HCEC 1CT (cell line): ENCODE measurements around the gene PRTFDC1.
"Not testable (repeated sequence)": the region's sequence is repeated elsewhere in the genome, so short reads cannot be mapped to it uniquely, and the experiment has no call there.

Experiments
- DNase-seq: peaks from one replicate; pipeline ENCODE4 v3.0.0-alpha.2; 2017

PRTFDC1 gene

DNA sequence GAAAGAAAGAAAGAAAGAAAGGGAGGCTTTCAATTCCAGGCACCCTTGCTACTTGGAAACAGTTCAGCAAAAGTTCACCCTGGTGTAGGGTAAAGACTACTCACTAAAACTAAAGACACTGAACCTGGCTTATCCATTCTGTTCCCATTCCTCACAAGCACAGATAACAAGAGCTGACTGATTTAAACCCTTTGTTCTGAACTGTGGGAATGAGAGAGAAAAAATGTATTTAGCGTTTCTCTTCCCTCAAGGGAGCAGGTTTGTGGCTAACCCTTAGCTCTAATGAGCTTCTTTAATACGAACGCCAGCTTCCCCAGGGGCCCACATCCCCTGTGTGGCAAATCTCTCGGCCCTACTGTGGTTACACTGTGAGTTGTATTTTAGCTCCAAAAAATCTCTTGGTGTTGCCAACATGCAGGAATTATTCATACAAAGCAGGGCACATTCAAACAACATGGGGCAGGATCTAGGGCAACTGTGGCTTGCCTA lies 23.3 kb downstream of the PRTFDC1 start:
- DNase-seq = no peak

DNA sequence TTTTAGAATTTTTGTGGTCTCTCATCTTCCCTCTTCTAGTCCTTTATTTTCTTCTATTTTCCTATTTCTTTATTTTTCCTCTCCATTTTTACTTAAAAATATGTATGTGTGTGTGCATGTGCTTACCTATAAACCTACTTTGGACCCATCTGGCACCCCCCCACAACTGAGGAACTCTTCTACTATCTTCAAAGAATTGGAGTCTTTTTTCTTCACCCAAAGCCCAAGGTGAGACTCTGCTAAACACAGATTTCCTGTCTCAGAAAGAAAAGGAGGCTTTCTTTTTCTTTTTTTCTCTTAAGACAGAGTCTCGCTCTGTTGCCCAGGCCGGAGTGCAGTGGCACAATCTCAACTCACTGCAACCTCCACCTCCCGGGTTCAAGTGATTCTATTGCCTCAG lies 24.2 kb downstream of the PRTFDC1 start:
- no peak for DNase-seq

- DNase-seq = no peak
Observed at GRCh38 chr10:24926557-24926956, 25.8 kb downstream of the PRTFDC1 start.

DNA sequence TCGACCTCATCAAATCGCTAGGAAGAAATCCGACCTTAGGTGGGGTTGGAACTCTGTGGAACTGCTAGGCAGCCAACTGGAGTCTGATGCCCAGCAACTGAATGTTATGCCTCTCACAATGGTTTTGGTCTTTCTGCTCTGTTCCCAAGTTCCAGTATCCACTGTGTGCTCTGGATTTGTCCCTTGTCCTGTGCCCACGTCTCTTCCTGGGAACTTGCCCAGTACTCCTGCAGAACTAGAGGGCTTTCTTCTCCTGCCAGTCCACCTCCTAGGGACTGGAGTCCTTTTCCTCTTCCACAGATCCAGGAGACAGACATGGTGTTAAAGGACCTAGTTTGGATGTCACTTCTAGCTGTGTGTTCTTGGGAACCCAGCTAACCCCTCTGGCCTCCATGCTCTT lies 26.6 kb downstream of the PRTFDC1 start:
- DNase-seq = no peak

GRCh38 chr10:24924483-24924882 lies 27.9 kb downstream of the PRTFDC1 start:
- not testable (repeated sequence) for DNase-seq

DNA sequence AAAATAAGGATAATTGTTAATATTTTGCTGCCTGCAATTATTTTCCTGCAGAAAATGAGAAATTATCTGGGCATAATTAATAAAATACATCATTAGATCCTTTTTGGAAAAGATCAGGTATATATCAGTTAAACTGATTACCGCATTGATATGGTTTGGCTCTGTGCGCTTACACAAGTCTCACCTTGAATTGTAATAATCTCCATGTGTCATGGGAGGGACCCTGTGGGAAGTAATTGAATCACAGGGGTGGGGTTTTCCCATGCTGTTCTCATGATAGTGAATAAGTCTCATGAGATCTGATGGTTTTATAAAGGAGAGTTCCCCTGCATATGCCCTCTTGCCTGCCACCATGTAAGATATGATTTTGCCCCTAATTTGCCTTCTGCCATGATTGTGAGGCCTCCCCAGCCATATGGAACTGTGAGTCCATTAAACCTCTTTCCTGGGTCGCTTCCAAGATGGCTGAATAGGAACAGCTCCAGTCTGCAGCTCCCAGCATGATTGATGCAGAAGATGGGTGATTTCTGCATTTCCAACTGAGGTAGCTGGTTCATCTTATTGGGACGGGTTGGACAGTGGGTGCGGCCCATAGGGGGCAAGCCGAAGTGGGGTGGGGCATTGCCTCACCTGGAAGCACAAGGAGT lies 30.1 kb downstream of the PRTFDC1 start:
- not testable (repeated sequence) for DNase-seq

DNA sequence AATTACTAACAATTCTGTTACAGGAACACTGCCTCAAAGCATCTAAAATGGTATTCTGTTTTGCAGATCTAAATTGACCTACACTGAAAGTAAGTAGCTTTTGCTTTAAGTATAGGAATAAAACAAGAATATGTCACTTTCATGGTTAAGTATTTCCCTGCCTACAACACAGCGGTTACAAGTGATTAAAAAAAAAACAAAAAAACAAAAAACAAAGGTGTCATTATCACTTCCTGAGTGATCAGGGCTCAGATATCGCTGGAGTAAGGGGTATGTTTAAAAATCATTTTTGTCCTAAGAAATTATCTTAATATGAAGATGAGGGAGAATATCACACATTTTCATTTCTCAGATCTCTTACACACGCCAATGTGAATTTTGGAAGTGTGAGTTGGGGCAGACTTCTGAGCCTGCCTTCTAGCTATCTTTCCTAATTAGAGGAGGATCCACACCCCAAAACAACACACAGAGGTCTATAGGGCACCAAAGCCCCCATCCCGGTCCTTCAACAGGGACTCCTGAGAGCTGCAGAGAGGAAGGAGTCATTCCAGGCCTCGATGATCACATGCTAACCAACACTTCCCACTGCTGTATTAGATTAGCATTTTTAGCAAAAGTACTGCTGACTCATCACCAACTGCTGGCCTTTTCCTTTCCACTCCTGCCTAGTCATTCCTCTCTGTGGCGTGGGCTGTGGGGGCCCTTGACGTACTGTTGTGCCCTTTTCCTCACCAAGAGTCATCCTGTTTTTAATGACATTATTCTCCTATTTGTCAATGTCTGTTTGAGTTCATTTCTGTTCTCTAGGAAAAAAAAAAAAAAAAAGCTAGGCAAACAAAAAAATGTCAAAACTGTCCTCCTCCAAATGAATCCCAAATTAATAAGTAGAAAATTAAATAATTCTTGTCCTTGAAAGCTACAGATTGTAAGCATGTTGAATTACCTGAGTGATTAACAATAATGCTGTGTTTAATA lies 31.2 kb downstream of the PRTFDC1 start:
- DNase-seq = peak; percentile 97

DNA sequence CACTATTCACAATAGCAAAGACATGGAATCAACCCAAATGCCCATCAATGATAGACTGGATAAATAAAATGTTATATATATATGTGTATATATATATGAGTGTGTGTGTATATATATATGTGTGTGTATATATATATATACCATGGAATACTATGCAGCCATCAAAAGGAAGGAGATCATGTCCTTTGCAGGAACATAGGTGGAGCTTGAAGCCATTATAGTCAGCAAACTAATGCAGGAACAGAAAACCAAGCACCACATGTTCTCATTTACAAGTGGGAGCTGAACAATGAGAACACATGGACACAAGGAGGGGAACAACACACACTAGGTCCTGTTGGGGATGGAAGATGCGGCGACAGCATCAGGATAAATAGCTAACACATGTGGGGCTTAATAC lies 32.2 kb downstream of the PRTFDC1 start:
- not testable (repeated sequence) for DNase-seq

DNA sequence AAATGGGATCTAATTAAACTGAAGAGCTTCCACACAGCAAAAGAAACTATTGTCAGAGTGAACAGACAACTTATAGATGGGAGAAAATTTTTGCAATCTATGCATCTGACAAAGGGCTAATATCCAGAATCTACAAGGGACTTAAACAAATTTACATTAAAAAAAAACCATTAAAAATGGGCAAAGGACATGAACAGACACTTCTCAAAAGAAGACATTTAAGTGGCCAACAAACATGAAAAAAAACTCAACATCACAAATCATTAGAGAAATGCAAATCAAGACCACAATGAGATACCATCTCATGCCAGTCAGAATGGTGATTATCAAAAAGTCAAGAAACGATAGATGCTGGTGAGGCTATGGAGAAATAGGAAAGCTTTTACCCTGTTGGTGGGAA lies 32.8 kb downstream of the PRTFDC1 start:
- not testable (repeated sequence) for DNase-seq

GRCh38 chr10:24917979-24918378 lies 34.4 kb downstream of the PRTFDC1 start:
- DNase-seq = no peak

GRCh38 chr10:24917493-24917892 lies 34.9 kb downstream of the PRTFDC1 start:
- DNase-seq = no peak

GRCh38 chr10:24916365-24916764 lies 36.0 kb downstream of the PRTFDC1 start:
- no peak for DNase-seq

DNA sequence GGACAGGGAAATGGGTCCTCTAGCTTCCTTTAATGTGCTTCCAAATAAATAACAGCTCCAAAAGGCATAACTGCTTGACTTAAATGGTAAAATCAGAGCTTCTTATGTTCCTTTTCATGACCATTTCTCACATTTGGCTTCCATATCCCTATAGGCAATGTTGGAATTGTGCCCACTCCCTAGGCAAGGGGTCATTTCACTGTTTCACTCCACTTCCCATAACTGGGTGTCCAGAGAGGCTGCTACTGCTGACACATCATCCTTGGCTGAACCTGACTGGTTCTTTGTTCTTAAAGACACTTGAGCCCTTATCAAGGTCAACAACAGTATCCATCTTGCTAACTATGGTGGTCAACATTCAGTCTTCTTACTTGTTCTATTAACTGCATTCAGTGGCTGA lies 37.1 kb downstream of the PRTFDC1 start:
- DNase-seq = no peak

DNA sequence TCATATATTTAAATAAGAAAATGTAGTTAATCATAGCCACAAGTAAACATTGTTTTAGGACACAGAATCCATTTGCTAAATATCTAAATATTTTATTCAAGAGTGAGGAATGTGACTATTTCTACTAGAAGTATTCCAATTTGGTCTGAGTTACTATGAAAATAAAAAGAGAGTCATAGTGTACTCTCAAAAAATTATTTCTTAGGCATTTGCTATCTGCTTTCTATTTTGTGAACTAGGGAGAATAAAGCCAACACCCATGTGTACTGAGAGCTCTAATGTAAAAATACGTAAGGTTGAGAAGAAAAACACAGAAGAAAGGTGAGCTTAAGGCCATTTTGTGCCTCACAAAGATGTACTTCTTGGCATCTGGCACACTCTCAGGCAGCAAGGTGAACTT lies 38.3 kb downstream of the PRTFDC1 start:
- DNase-seq = no peak

GRCh38 chr10:24912215-24912614 lies 40.2 kb downstream of the PRTFDC1 start:
- peak; percentile 41 for DNase-seq

- no peak for DNase-seq
Observed at GRCh38 chr10:24911029-24911428, 41.4 kb downstream of the PRTFDC1 start.

GRCh38 chr10:24910574-24910973 lies 41.8 kb downstream of the PRTFDC1 start:
- no peak for DNase-seq

DNA sequence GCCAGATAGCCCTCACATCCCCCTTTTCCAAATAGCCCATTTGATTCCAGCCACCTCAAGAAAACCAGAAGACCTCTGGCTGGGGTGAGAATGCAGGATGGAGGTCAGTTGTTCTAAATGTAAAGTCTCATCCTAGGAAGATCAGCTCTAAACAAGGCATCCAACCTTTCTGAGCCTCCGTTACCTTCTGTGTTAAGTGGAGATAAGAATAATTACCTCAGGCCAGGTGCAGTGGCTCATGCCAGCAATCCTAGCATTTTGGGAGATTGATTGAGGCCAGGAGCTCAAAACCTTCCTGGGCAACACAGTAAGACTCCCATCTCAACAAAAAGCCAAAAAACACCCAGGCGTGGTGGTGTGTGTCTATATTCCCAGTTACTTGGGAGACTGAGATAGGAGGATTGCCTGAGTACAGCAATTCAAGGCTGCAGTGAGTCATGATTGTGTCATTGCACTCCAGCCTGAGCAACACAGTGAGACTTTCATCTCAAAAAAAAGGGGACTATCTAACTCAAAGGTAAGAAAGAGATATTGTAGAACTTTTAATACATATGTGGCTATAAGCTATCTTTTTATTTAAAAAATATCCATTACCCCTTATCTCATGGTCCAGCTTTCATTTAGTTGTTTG lies 43.5 kb downstream of the PRTFDC1 start:
- peak; percentile 76 for DNase-seq

GRCh38 chr10:24907956-24908355 lies 44.5 kb downstream of the PRTFDC1 start:
- no peak for DNase-seq

- no peak for DNase-seq
Observed at GRCh38 chr10:24906372-24906771, 46.0 kb downstream of the PRTFDC1 start.

GRCh38 chr10:24904824-24905223 lies 47.6 kb downstream of the PRTFDC1 start:
- DNase-seq = no peak

DNA sequence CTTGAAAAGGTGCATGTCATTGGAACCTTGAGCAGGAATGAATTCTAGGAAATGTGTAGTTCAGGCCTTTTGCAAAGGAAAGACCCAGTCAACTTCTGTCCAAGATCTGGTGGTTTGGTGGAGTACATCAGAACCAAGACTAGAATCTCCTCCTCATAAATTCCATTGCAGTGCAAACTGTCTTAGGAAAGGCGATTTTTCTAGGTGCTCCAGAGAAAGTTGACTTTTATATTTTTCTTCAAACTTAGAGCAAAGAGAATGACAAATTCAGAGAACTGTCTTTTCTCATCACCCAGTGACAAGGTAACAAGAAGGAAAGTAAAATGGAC lies 50.0 kb downstream of the PRTFDC1 start:
- no peak for DNase-seq

DNA sequence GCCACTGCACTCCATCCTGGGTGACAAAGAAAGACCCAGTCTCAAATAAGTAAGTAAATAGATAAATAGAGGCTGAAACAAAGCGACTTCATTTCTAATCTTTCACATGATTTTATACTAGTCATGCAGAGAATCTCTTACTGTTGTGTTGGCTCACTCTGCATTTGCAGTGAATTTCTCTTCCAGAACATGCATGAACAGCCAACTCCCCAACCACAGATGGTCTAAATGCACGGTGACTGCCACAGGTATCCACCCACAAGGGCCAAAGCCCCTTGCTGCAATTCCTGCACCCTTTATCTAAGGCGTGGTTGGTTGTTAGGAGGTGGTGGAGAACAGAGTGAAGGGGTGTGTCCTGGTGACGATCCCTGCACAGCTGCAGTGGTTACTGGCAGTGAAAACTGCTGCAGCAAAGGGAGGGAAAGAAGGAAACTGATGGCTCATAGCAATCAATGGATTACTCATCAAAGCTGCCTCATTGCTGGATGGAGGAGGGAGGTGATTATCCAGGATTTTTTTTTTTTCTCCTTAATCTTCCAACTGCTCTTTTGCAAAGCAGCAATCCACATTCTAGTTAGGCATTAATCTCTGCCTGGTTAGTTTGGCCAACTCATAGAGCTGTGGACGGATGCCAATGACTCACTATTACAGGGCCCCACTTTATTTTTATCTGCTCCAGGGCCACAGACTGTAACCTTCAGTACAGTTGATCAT lies 50.6 kb downstream of the PRTFDC1 start:
- peak; percentile 96 for DNase-seq
